ENCODE data around the gene BCAM.

GRCh38 chr19:44792281-44792680, 16.6 kb upstream of the BCAM start:
- TF ChIP-seq CTCF (IDR thresholded peaks at IDR 0.05) (no peak), POLR2A (IDR thresholded peaks at IDR 0.05) (no peak)
